GM18526 (cell line): ENCODE measurements around the gene LRCH2.

Source experiments
- POLR2A ChIP-seq: IDR thresholded peaks from 3 replicates; pipeline ENCODE4 v1.6.1; 2011; ENCODE audit not compliant: insufficient read length; ENCODE audit errors: extremely low read depth

The LRCH2 gene

GRCh38 chrX:115233497-115234455, at the start of gene LRCH2:
Gene LRCH2, minus strand, starts transcription at chrX:115234096. Its CDS starts 55 bp downstream, at chrX:115234041.
- no peak for TF ChIP-seq POLR2A

- TF ChIP-seq POLR2A = no peak
These were observed 35.3 kb upstream of the LRCH2 start for GRCh38 chrX:115269051-115269683.

GRCh38 chrX:115268421-115268820, 34.5 kb upstream of the LRCH2 start:
- TF ChIP-seq POLR2A = no peak

GRCh38 chrX:115266300-115266699, 32.4 kb upstream of the LRCH2 start:
- TF ChIP-seq POLR2A = no peak

- TF ChIP-seq POLR2A = no peak
These were observed 30.1 kb upstream of the LRCH2 start for GRCh38 chrX:115264009-115264408.

GRCh38 chrX:115261148-115261547, 27.3 kb upstream of the LRCH2 start:
- no peak for TF ChIP-seq POLR2A

GRCh38 chrX:115260330-115260729, 26.4 kb upstream of the LRCH2 start:
- TF ChIP-seq POLR2A = no peak

GRCh38 chrX:115259238-115259875, 25.5 kb upstream of the LRCH2 start:
- no peak for TF ChIP-seq POLR2A

- no peak for TF ChIP-seq POLR2A
These were observed 23.8 kb upstream of the LRCH2 start for GRCh38 chrX:115257711-115258110.

GRCh38 chrX:115255003-115255402, 21.1 kb upstream of the LRCH2 start:
- no peak for TF ChIP-seq POLR2A

GRCh38 chrX:115251458-115252233, 17.8 kb upstream of the LRCH2 start:
- no peak for TF ChIP-seq POLR2A

GRCh38 chrX:115237056-115237455, 3.2 kb upstream of the LRCH2 start:
- TF ChIP-seq POLR2A = no peak

- TF ChIP-seq POLR2A = no peak
These were observed 2.7 kb upstream of the LRCH2 start for GRCh38 chrX:115236560-115236959.

GRCh38 chrX:115234461-115234860, 565 bp upstream of the LRCH2 start:
- TF ChIP-seq POLR2A = no peak

GRCh38 chrX:115232933-115233496, 881 bp downstream of the LRCH2 start:
- no peak for TF ChIP-seq POLR2A
